GM21381 (cell line): ENCODE results near the gene PSMA3.
A peak's percentile ranks its signal among the peaks of the same experiment; 100 is the strongest.
"Not testable (repeated sequence)": the region's sequence is repeated elsewhere in the genome, so short reads cannot be mapped to it uniquely, and the experiment has no call there.

Source experiments
- ATAC-seq: cut with Tn5 transposase; IDR thresholded peaks from one replicate; pipeline ENCODE4 v1.9.1; 2021; ENCODE audit warnings: mild to moderate bottlenecking, moderate library complexity; ENCODE audit not compliant: unreplicated experiment

Gene PSMA3

DNA sequence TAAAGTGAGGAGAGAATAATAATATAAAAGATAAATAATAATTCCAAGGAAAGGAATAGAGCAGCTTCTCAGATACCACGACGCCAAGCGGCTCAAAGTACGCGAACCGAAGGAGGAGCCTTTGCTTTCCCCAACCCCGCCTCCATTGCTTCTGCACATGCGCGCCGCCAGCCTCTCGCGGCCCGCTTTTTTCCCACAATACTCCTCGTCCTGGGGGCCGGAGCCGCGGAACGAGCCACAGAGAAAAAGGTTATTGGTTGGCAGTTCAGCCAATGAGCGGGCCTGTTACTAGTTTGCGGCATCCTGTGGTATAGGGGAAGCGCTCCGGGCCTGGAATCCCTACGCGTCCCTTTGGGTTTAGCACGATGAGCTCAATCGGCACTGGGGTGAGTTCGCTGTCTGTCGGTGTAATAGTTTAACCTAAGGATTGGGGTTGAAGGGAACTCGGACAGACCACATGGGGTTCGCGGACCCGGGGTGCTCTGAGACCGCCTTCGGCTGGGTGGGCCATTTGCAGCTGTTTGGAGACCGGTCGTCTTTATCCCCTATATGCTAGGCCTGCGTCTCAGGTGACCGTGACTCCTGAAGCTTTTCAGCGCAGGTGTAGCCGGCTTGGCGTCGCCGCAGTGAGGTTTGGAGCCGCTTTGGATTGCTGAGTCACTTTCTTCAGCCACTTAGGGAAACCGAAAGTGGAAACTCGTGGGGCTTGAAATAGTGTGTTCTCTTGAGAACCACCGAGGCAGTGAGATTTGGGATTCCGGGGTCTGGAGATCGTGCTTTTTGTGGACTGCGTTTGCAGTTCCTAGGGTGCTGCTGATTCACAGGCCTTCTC lies at the start of gene PSMA3:
PSMA3 (plus strand) TSS at position 288 of the 832 bp plus-strand sequence; CDS start at position 366, 78 bp downstream.
- ATAC-seq, result peak; percentile 86

GRCh38 chr14:58196198-58196597 lies 48.4 kb upstream of the PSMA3 start:
- ATAC-seq, result no peak

GRCh38 chr14:58198086-58198485 lies 46.6 kb upstream of the PSMA3 start:
- no peak for ATAC-seq

- peak; percentile 92 for ATAC-seq
These were observed 44.7 kb upstream of the PSMA3 start, which contains the start of gene ACTR10 for GRCh38 chr14:58199726-58200479. TSS of gene ACTR10 (plus strand) at chr14:58200149. CDS start at chr14:58200218, 69 bp downstream.

- ATAC-seq, result peak; percentile 16
These were observed 44.2 kb upstream of the PSMA3 start for GRCh38 chr14:58200480-58200841.

- no peak for ATAC-seq
These were observed 43.8 kb upstream of the PSMA3 start for GRCh38 chr14:58200846-58201245.

DNA sequence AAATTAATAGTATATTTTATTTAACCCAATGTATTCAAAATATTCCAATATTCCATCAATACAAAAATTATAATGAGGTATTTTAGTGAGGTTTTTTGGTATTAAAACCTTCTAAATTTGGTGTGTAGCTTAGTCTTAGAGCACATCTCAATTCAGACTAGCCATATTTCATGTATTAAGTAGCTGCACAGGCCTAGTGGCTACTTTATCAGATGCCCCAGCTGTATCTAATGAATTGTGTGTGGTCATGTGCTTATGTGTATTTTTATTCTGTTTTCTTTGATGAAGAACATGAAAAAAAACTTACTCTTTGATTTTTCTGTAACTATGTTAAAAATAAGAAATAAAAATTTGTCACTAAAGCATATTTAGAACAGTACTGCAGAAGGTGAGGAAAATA lies 31.5 kb upstream of the PSMA3 start:
- no peak for ATAC-seq

GRCh38 chr14:58215191-58215914 lies 29.3 kb upstream of the PSMA3 start:
- no peak for ATAC-seq

DNA sequence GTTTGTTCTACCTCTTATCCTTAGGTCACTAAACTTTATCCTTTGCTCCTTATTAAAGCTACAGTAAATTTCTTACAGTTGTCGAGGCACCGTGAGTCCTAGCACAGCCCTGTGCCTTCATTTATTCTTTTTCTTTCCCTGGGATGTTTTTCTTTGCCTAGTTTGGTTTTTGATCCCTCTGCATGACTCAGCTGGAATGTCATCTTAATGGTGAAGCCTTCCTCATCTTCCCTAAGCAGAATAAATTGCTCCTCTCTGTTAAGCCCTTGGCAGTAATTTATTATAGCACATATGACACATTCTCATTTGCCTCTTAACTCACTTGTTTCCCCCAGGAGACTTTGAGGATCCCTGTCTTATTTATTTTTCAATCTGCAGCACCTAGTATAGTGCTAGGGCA lies 28.1 kb upstream of the PSMA3 start:
- ATAC-seq, result no peak

- ATAC-seq, result no peak
These were observed 17.4 kb upstream of the PSMA3 start for GRCh38 chr14:58227096-58227819.

- no peak for ATAC-seq
These were observed 6.1 kb upstream of the PSMA3 start for GRCh38 chr14:58238252-58239243.

DNA sequence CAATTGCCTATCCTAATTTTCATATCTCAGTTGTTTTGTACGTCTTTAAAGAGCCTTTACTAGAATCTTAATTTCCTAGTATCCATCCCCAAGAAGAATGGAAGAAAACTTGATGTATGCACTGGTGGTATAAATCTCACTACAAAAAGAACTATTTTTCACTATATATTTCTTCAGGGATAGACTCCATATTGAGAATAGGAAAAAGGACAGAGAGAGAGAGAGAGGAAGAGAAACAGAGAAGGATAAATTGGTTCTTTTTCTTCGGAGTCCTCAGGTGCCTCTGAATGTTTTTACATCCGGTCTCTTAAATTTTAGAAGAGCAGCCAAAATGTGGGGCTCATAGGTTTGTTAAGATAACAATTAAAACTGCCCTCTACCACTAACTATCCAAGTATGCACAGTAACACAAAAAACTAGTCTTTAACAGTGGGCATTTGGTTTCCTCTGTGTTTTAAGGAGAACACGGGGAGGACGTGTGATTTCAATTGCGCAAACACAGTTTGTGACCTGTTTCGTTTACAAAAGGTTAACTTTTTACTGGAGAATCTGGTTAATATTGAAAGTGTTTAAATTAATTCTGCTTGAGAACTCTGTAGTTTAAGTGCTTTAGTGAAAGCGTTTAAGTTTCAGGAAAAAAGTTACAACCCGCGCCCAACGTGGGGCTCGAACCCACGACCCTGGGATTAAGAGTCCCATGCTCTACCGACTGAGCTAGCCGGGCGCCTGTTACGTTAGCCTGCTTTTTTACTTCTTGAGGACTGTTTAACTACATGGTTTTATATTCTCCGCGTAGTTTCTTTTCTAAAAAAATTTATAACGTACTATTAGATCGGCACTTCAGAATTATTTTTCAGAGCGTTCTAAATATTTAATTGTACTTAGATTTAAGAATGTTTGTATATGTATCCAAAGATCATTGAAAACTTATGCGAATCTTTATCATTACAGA lies 5.1 kb upstream of the PSMA3 start:
- ATAC-seq, result peak; percentile 28

DNA sequence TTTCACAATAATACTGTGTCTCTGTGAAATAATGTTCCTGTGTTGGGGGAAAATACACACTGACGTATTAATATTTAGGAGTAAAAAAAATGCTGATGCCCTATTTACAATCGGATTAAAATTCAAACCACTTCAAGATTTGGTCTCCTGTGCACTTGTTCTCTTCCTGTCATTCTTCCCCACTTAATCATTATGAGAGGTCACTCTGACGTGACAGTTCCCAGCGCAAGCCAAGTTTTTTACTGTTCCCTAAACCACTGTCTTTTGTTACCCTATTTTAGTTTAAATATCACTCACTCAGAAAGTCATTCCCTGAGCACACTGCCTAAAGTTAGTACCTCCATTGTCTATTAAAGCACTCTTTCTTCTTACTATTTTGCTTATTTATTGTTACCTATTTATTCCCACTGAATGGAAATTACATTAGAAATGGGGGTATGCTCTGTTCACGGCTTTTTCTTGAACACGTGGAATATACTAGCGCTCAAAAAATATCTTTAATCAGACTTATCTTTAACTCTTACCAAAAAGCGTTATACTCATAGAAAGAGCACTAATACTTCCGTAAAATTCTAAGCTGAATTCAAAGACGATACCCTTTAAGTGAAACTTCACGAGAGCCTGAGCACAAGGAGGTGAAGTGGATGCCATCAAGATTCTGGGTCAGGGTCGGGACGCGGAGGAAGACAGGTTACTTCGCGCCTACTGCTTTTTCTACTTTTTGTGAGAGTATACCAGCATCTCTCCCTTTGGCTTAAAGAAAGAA lies 670 bp upstream of the PSMA3 start:
- ATAC-seq, result peak; percentile 31

DNA sequence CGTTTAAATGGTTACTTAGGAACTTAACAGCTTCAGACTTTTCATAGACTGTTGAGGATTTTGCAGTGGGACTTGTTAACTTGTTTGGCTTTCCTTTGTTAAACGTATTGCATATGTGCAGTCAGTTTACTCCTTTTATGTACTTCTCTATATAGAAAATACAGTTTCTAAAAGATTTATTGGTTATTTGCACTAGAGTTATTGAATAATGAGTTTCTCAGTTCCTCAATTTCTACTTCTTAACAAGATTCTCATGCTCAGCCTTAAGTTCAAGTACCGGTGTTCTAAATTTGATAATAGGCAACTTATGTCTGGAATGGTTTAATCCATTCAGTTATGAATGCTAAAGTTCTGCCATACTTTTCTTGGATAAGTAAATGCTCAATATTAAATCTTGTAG lies 919 bp downstream of the PSMA3 start:
- no peak for ATAC-seq

GRCh38 chr14:58249611-58250010 lies 5.0 kb downstream of the PSMA3 start:
- ATAC-seq, result no peak

DNA sequence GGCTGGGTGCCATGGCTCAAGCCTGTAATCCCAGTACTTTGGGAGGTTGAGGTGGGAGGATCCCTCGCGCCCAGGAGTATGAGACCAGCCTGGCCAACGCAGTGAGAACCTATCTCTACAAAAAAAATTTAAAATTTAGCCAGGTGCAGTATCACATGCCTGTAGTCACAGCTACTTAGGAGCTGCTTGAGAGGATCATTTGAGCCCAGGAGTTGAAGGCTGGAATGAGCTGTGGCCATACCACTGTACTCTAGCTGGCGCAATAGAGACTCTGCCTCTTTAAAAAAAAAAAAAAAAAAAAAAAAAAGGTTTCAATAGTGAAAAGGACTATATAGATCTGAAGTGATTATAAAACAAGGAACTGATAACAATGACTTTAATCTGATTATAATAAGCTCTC lies 13.5 kb downstream of the PSMA3 start:
- ATAC-seq, result no peak

DNA sequence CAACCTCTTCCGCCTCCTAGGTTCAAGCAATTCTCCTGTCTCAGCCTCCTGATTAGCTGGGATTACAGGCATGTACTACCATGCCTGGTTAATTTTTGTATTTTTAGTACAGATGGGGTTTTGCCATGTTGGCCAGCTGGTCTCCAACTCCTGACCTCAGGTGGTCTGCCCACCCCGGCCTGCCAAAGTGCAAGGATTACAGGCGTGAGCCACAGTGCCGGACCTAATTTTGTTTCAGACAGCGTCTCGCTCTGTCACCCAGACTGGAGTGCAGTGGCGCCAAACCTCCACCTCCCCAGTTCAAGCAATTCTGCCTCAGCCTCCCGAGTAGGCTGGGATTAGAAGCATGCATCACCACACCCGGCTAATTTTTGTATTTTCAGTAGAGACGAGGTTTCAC lies 17.4 kb downstream of the PSMA3 start:
- ATAC-seq, result not testable (repeated sequence)

GRCh38 chr14:58265401-58265800 lies 20.8 kb downstream of the PSMA3 start:
- ATAC-seq, result no peak
